Skeletal muscle cell (primary cell): Measurements from ENCODE around the gene METTL13.
A peak's percentile ranks its signal among the peaks of the same experiment; 100 is the strongest.

Experiments used
- DNase-seq: peaks from one replicate; pipeline ENCODE4 v3.0.0-alpha.2; 2010; ENCODE audit warnings: low read depth
- H3K4me3 ChIP-seq: 2 replicates; pipeline ENCODE4 v1.5.1; 2011; ENCODE audit warnings: low read depth, mild to moderate bottlenecking, control low read depth, low read length, moderate library complexity

The METTL13 gene

GRCh38 chr1:171758011-171758410, 23.4 kb upstream of the METTL13 start:
- H3K4me3 ChIP-seq, result no peak overlapping the region
- DNase-seq, result no peak

GRCh38 chr1:171762143-171762563, 19.3 kb upstream of the METTL13 start:
- DNase-seq, result no peak
- H3K4me3 ChIP-seq, result no peak overlapping the region

- DNase-seq, result no peak
- no peak overlapping the region for H3K4me3 ChIP-seq
Observed at GRCh38 chr1:171763764-171764163, 17.7 kb upstream of the METTL13 start.

- no peak for DNase-seq
- H3K4me3 ChIP-seq, result no peak overlapping the region
Observed at GRCh38 chr1:171769171-171769570, 12.3 kb upstream of the METTL13 start.

GRCh38 chr1:171769754-171770153, 11.7 kb upstream of the METTL13 start:
- H3K4me3 ChIP-seq, result no peak overlapping the region
- no peak for DNase-seq

GRCh38 chr1:171772312-171772711, 9.1 kb upstream of the METTL13 start:
- H3K4me3 ChIP-seq, result no peak overlapping the region
- DNase-seq, result no peak

GRCh38 chr1:171780583-171781175, 781 bp upstream of the METTL13 start:
- peak overlapping the region; percentile 57 for H3K4me3 ChIP-seq
- DNase-seq, result no peak

- DNase-seq, result no peak
- H3K4me3 ChIP-seq, result no peak overlapping the region
Observed at GRCh38 chr1:171783816-171784530, 2.5 kb downstream of the METTL13 start.

GRCh38 chr1:171784784-171785183, 3.3 kb downstream of the METTL13 start:
- H3K4me3 ChIP-seq, result no peak overlapping the region
- no peak for DNase-seq

GRCh38 chr1:171785766-171786165, 4.3 kb downstream of the METTL13 start:
- H3K4me3 ChIP-seq, result no peak overlapping the region
- no peak for DNase-seq

GRCh38 chr1:171786534-171786933, 5.1 kb downstream of the METTL13 start:
- no peak for DNase-seq
- H3K4me3 ChIP-seq, result no peak overlapping the region

- DNase-seq, result no peak
- H3K4me3 ChIP-seq, result no peak overlapping the region
Observed at GRCh38 chr1:171787686-171788480, 6.4 kb downstream of the METTL13 start.

- DNase-seq, result no peak
Observed at GRCh38 chr1:171788696-171789095, 7.2 kb downstream of the METTL13 start.

GRCh38 chr1:171790318-171790717, 8.9 kb downstream of the METTL13 start:
- no peak for DNase-seq
- H3K4me3 ChIP-seq, result no peak overlapping the region

More at GRCh38 chr1:171788696-171789095, 7.2 kb downstream of the METTL13 start:
- no peak overlapping the region for H3K4me3 ChIP-seq

GRCh38 chr1:171792656-171793369, 11.4 kb downstream of the METTL13 start:
- DNase-seq, result no peak

GRCh38 chr1:171793636-171794035, 12.2 kb downstream of the METTL13 start:
- no peak overlapping the region for H3K4me3 ChIP-seq
- DNase-seq, result no peak

More at GRCh38 chr1:171792656-171793369, 11.4 kb downstream of the METTL13 start:
- H3K4me3 ChIP-seq, result no peak overlapping the region

GRCh38 chr1:171794085-171794484, 12.6 kb downstream of the METTL13 start:
- no peak for DNase-seq

GRCh38 chr1:171796592-171796991, 15.1 kb downstream of the METTL13 start:
- H3K4me3 ChIP-seq, result no peak overlapping the region
- no peak for DNase-seq

More at GRCh38 chr1:171794085-171794484, 12.6 kb downstream of the METTL13 start:
- H3K4me3 ChIP-seq, result no peak overlapping the region

- no peak for DNase-seq
- no peak overlapping the region for H3K4me3 ChIP-seq
Observed at GRCh38 chr1:171798311-171798710, 16.9 kb downstream of the METTL13 start.

GRCh38 chr1:171798765-171799164, 17.3 kb downstream of the METTL13 start:
- no peak overlapping the region for H3K4me3 ChIP-seq
- DNase-seq, result no peak
